GM12878 (cell line): Measurements from ENCODE around the gene PALLD. TPM values are rescaled to one million over a fixed set of nuclear protein-coding genes. Genes with fewer than 3 reads are reported as not detected.
A peak's percentile ranks its signal among the peaks of the same experiment; 100 is the strongest.

Experiments
- FOXM1 ChIP-seq: IDR thresholded peaks from 2 replicates; pipeline ENCODE4 v1.6.1; 2012; ENCODE audit warnings: low read depth, mild to moderate bottlenecking, inconsistent platforms, low read length, moderate library complexity
- HDGF ChIP-seq: fragments of 450-650 bp; IDR thresholded peaks from 2 replicates; pipeline ENCODE4 v1.6.1; 2016; ENCODE audit warnings: antibody characterized with exemption
- JUNB ChIP-seq: IDR thresholded peaks from 2 replicates; pipeline ENCODE4 v1.6.1; 2016; ENCODE audit warnings: antibody characterized with exemption, mild to moderate bottlenecking
- NFYB ChIP-seq: IDR thresholded peaks from 2 replicates; pipeline ENCODE4 v1.6.1; 2011; ENCODE audit warnings: low read depth, mild to moderate bottlenecking, low read length, improper control_type of control experiment, moderate library complexity; ENCODE audit not compliant: insufficient read depth
- RBBP5 ChIP-seq: fragments of 200-600 bp; sonication (generic); conservative IDR thresholded peaks from 2 replicates; pipeline ENCODE4 v1.6.1; 2016
- SUPT20H ChIP-seq: IDR thresholded peaks from 2 replicates; pipeline ENCODE4 v1.6.1; 2011; ENCODE audit warnings: low read depth, mild to moderate bottlenecking, low read length, moderate library complexity, borderline replicate concordance; ENCODE audit not compliant: control insufficient read depth
- WRNIP1 ChIP-seq: IDR thresholded peaks from 2 replicates; pipeline ENCODE4 v1.6.1; 2011; ENCODE audit warnings: low read depth, low read length, improper control_type of control experiment, borderline replicate concordance
- ZBTB11 ChIP-seq: fragments of 450-650 bp; formaldehyde crosslinking; IDR thresholded peaks from 2 replicates; pipeline ENCODE4 v1.5.0; 2022; ENCODE audit warnings: mild to moderate bottlenecking, missing genetic modification characterization
- ZNF687 ChIP-seq: fragments of 450-650 bp; IDR thresholded peaks from 2 replicates; pipeline ENCODE4 v1.6.1; 2017; ENCODE audit warnings: mild to moderate bottlenecking, moderate library complexity
- polyA plus RNA-seq, 11 experiments: library from polyadenylated mRNA; depleted of rRNA in 4 of 11; unstranded in 6 of 11; stranded (reverse) in 5 of 11; fragments of >200 nt; fragmentation: Nextera tagmentation in 4 of 11; fragmentation: Illumina TruSeq in 1 of 11; extraction: Ambion mirVana in 4 of 11; extraction: Trizol in 1 of 11; gene quantifications; 1 replicate in 1 of 11; 2 replicates in 10 of 11; pipeline versions ENCODE4 v1.2.1 to v1.2.3, GENCODE V29; 2011 to 2016; ENCODE audit warnings: inconsistent platforms in 2 of 11, missing spikeins in 2 of 11, low read depth in 1 of 11
- total RNA-seq, 4 experiments: library from RNA; depleted of rRNA in 3 of 4; stranded (reverse); fragments of >200 nt in 3 of 4; fragmentation: Illumina TruSeq in 1 of 4; extraction: Trizol in 1 of 4; gene quantifications; 2 replicates each; pipeline versions ENCODE4 v1.2.1 to v1.2.3, GENCODE V29; 2013 to 2021
- TF ChIP-seq, protein P1 (sequence below): fragments of 450-650 bp; IDR thresholded peaks from 2 replicates; pipeline ENCODE4 v1.6.1; 2017; ENCODE audit warnings: mild to moderate bottlenecking, low read depth, inconsistent platforms; ENCODE audit not compliant: poor library complexity, severe bottlenecking
- TF ChIP-seq, protein P2 (sequence below), 3 experiments: IDR thresholded peaks in 2 of 3; conservative IDR thresholded peaks in 1 of 3; 2 replicates each; pipeline ENCODE4 v1.5.1; 2011; ENCODE audit warnings: low read depth in 3 of 3, low read length in 3 of 3, mild to moderate bottlenecking in 3 of 3, control low read depth in 2 of 3, moderate library complexity in 2 of 3, inconsistent platforms in 1 of 3, mixed read lengths in 1 of 3; ENCODE audit not compliant: control insufficient read depth in 2 of 3, insufficient read depth in 1 of 3; ENCODE audit errors: extremely low read depth in 1 of 3
- TF ChIP-seq, protein P3 (sequence below): fragments of 150-350 bp; IDR thresholded peaks from 2 replicates; pipeline ENCODE4 v1.6.1; 2016; ENCODE audit warnings: low read depth, low read length

PALLD gene
- total and polyA plus RNA-seq, 10 of the 15 experiments (the other 5 are each of a cell fraction or from before 2014, with no cell fraction given) = 1.0 to 7.7 (median 1.7) TPM

DNA sequence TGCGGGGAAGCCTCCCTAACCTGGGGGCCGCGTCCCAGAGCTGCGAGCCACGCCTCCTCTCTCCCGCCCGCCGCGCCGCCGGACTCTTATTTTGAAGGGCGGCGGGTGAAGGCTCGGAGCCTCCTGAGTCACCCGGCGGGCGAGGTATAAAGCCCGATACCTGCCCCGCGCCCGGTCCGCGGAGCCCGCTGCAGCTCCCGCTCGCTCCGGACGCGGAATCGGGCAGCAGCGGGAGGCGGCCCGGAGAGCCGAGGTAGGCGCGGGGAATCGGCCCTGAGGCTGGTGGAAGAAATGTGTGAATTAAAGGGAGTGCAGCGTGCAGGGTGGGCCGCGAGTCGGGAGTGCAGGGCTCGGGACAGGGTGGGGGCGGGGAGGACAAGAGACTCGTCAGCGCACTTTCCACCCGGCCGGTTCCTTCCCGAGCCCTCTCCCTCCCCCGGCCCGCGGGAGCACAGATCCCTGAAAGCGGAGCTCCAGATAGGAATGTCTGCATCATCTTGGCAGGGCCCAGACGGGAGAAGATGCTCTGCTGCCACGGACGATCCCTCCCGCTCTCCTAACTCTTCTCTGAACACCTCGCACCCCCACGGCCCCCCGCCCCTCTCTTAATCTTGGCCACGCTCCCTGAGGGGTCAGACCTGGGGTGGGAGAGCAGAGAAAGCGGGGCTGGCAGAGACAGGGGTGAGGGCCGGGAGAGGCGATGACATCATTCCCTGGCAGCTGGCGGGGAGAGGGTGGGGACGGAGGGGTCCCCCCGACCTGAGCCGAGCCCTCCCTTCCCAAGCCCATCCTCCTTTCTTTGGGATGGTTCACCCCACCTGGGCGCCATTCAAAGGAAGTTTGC is 335.3 kb downstream of the PALLD start (continued):
- TF ChIP-seq, protein P1, sequence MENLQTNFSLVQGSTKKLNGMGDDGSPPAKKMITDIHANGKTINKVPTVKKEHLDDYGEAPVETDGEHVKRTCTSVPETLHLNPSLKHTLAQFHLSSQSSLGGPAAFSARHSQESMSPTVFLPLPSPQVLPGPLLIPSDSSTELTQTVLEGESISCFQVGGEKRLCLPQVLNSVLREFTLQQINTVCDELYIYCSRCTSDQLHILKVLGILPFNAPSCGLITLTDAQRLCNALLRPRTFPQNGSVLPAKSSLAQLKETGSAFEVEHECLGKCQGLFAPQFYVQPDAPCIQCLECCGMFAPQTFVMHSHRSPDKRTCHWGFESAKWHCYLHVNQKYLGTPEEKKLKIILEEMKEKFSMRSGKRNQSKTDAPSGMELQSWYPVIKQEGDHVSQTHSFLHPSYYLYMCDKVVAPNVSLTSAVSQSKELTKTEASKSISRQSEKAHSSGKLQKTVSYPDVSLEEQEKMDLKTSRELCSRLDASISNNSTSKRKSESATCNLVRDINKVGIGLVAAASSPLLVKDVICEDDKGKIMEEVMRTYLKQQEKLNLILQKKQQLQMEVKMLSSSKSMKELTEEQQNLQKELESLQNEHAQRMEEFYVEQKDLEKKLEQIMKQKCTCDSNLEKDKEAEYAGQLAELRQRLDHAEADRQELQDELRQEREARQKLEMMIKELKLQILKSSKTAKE = no peak
- no peak for TF ChIP-seq ZBTB11 (CRISPR knock-in tag)
- TF ChIP-seq SUPT20H = no peak
- TF ChIP-seq ZNF687 = 0 out of 2 replicates have a peak, but pooled peaks have one; percentile 14
- TF ChIP-seq JUNB = no peak
- TF ChIP-seq, protein P2, sequence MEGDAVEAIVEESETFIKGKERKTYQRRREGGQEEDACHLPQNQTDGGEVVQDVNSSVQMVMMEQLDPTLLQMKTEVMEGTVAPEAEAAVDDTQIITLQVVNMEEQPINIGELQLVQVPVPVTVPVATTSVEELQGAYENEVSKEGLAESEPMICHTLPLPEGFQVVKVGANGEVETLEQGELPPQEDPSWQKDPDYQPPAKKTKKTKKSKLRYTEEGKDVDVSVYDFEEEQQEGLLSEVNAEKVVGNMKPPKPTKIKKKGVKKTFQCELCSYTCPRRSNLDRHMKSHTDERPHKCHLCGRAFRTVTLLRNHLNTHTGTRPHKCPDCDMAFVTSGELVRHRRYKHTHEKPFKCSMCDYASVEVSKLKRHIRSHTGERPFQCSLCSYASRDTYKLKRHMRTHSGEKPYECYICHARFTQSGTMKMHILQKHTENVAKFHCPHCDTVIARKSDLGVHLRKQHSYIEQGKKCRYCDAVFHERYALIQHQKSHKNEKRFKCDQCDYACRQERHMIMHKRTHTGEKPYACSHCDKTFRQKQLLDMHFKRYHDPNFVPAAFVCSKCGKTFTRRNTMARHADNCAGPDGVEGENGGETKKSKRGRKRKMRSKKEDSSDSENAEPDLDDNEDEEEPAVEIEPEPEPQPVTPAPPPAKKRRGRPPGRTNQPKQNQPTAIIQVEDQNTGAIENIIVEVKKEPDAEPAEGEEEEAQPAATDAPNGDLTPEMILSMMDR (IDR thresholded peaks at IDR 0.05 in 2 of 3, conservative IDR thresholded peaks at IDR 0.05 in 1 of 3; ENCODE audit: control insufficient read depth in 2 of 3, extremely low read depth in 1 of 3, insufficient read depth in 1 of 3, low read depth in 3 of 3, low read length in 3 of 3) = no peak
- no peak for TF ChIP-seq HDGF
- TF ChIP-seq, protein P3, sequence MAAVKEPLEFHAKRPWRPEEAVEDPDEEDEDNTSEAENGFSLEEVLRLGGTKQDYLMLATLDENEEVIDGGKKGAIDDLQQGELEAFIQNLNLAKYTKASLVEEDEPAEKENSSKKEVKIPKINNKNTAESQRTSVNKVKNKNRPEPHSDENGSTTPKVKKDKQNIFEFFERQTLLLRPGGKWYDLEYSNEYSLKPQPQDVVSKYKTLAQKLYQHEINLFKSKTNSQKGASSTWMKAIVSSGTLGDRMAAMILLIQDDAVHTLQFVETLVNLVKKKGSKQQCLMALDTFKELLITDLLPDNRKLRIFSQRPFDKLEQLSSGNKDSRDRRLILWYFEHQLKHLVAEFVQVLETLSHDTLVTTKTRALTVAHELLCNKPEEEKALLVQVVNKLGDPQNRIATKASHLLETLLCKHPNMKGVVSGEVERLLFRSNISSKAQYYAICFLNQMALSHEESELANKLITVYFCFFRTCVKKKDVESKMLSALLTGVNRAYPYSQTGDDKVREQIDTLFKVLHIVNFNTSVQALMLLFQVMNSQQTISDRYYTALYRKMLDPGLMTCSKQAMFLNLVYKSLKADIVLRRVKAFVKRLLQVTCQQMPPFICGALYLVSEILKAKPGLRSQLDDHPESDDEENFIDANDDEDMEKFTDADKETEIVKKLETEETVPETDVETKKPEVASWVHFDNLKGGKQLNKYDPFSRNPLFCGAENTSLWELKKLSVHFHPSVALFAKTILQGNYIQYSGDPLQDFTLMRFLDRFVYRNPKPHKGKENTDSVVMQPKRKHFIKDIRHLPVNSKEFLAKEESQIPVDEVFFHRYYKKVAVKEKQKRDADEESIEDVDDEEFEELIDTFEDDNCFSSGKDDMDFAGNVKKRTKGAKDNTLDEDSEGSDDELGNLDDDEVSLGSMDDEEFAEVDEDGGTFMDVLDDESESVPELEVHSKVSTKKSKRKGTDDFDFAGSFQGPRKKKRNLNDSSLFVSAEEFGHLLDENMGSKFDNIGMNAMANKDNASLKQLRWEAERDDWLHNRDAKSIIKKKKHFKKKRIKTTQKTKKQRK = no peak
- TF ChIP-seq RBBP5 = no peak
- no peak for TF ChIP-seq NFYB
- TF ChIP-seq WRNIP1 = no peak
- TF ChIP-seq FOXM1 = no peak
